Breast epithelium (tissue), 4 donors: ENCODE results near the gene TIMD4. TPM values are rescaled to one million over a fixed set of nuclear protein-coding genes. Genes with fewer than 3 reads are reported as not detected.
"Not testable (repeated sequence)": the region's sequence is repeated elsewhere in the genome, so short reads cannot be mapped to it uniquely, and the experiment has no call there.

Experiments
- DNase-seq, 2 donors: peaks; one replicate each; pipeline ENCODE4 v3.0.0-alpha.2; 2019; ENCODE audit warnings: low spot score in 2 of 2
- H3K27ac ChIP-seq, 2 donors: fragments of 200-600 bp; sonication (generic) in 1 of 2; one replicate each; pipeline ENCODE4 v1.5.1; 2016 to 2019; ENCODE audit warnings: mild to moderate bottlenecking in 1 of 2
- H3K27me3 ChIP-seq, 2 donors: fragments of 200-600 bp; sonication (generic) in 1 of 2; one replicate each; pipeline versions ENCODE4 v1.5.1 to v1.6.0; 2017 to 2019; ENCODE audit warnings: control low read depth in 1 of 2, mild to moderate bottlenecking in 1 of 2
- H3K36me3 ChIP-seq: fragments of 200-600 bp; one replicate; pipeline ENCODE4 v1.5.1; 2019
- H3K4me1 ChIP-seq, 2 donors: fragments of 200-600 bp; sonication (generic); one replicate each; pipeline ENCODE4 v1.5.1; 2016 to 2019; ENCODE audit warnings: control low read depth in 1 of 2
- H3K4me3 ChIP-seq, 3 donors: fragments of 200-600 bp; sonication (generic); 1 replicate in 2 of 3; 2 replicates in 1 of 3; pipeline ENCODE4 v1.5.1; 2016 to 2019; ENCODE audit warnings: mild to moderate bottlenecking in 3 of 3, moderate library complexity in 2 of 3
- H3K9me3 ChIP-seq, 2 donors: fragments of 200-600 bp; sonication (generic) in 1 of 2; one replicate each; pipeline ENCODE4 v1.5.1; 2016 to 2019; ENCODE audit warnings: control low read depth in 1 of 2
- POLR2A ChIP-seq: fragments of 450-650 bp; IDR thresholded peaks from one replicate; pipeline ENCODE4 v1.6.1; 2016; ENCODE audit warnings: antibody characterized with exemption, mild to moderate bottlenecking, moderate library complexity
- POLR2AphosphoS5 ChIP-seq, 3 donors: sonication (generic); formaldehyde crosslinking; IDR thresholded peaks; one replicate each; pipeline ENCODE4 v1.6.1; 2017; ENCODE audit warnings: antibody characterized with exemption in 3 of 3
- intact Hi-C: fragments of 100-400 bp; cut with DNase I; formaldehyde crosslinking; loops from one replicate; pipeline ENCODE4 v1.15.1; 2023; ENCODE audit warnings: low total_unique reads
- total RNA-seq, 3 donors: library from RNA; depleted of rRNA; stranded (reverse); fragments of >200 nt; gene quantifications; one replicate each; pipeline ENCODE4 v1.1.0, GENCODE V29; 2016
- TF ChIP-seq, protein P1 (sequence below), 3 donors: fragments of 450-650 bp; IDR thresholded peaks; one replicate each; pipeline ENCODE4 v1.5.1; 2016 to 2017; ENCODE audit warnings: antibody characterized with exemption in 3 of 3, mild to moderate bottlenecking in 3 of 3, moderate library complexity in 3 of 3

TIMD4 gene
- total RNA-seq, 3 donors from 2014 or later, result 0.88 to 2.4 TPM; not detected in 1

DNA sequence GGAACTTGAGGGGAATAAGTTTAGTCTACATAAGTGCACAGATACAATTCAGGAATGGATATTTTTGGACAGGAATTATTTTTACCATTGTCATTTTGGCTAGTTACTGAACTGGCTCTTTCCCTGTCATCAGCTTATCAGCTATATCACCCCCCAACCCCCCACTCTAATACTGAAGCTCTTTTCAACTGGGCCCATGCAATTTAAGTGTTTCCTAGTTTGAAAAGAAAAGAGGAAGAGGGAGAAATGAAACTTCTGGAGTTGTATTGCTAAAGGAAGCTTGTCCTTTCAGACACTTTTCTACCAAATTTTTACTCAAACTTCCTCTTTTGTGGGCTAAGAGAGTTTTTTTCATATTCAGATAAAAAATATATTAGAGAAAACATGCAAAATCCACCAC, 18.5 kb upstream of the TIMD4 start:
- intact Hi-C loops, result no loop called here
- no peak for TF ChIP-seq POLR2AphosphoS5 (IDR thresholded peaks at IDR 0.05)
- TF ChIP-seq, protein P1, sequence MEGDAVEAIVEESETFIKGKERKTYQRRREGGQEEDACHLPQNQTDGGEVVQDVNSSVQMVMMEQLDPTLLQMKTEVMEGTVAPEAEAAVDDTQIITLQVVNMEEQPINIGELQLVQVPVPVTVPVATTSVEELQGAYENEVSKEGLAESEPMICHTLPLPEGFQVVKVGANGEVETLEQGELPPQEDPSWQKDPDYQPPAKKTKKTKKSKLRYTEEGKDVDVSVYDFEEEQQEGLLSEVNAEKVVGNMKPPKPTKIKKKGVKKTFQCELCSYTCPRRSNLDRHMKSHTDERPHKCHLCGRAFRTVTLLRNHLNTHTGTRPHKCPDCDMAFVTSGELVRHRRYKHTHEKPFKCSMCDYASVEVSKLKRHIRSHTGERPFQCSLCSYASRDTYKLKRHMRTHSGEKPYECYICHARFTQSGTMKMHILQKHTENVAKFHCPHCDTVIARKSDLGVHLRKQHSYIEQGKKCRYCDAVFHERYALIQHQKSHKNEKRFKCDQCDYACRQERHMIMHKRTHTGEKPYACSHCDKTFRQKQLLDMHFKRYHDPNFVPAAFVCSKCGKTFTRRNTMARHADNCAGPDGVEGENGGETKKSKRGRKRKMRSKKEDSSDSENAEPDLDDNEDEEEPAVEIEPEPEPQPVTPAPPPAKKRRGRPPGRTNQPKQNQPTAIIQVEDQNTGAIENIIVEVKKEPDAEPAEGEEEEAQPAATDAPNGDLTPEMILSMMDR (IDR thresholded peaks at IDR 0.05), result no peak
- TF ChIP-seq POLR2A, result no peak
- no peaks in the 10 kb centered on the region for H3K36me3 ChIP-seq

DNA sequence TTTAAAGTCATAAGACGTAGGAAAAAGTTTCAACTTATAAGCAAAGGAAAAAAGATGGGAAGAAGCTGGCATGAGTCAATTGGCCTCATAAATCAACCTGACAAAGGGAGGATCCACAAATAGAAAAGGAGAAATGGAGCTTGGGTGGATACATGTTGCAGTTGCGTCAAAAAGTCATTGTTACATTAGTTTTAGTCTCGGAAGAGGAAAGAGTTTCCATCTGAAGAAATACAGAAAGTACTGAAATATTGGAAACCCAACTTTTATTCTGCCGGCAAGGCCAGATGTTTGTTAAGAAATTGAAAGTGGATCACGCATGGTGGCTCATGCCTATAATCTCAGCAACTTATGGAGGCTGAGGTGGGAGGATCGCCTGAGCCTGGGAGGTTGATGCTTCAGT, 11.3 kb upstream of the TIMD4 start:
- Histone ChIP-seq H3K4me3 (no peak overlapping the region), H3K27ac (no peak overlapping the region), H3K27me3 (no peaks in the 10 kb centered on the region), H3K9me3 (no peaks in the 10 kb centered on the region), H3K4me1 (no peaks in the 10 kb centered on the region), H3K36me3 (no peaks in the 10 kb centered on the region)
- no peak for TF ChIP-seq POLR2A
- TF ChIP-seq POLR2AphosphoS5 (IDR thresholded peaks at IDR 0.05), result no peak
- TF ChIP-seq, protein P1 (IDR thresholded peaks at IDR 0.05), result no peak
- no peak for DNase-seq
- intact Hi-C loops, result no loop called here

More for the DNA sequence above, 18.5 kb upstream of the TIMD4 start:
- no peak for DNase-seq
- Histone ChIP-seq H3K9me3 (no peaks in the 10 kb centered on the region), H3K27ac (no peak overlapping the region), H3K27me3 (no peaks in the 10 kb centered on the region), H3K4me1 (no peaks in the 10 kb centered on the region), H3K4me3 (no peak overlapping the region)

DNA sequence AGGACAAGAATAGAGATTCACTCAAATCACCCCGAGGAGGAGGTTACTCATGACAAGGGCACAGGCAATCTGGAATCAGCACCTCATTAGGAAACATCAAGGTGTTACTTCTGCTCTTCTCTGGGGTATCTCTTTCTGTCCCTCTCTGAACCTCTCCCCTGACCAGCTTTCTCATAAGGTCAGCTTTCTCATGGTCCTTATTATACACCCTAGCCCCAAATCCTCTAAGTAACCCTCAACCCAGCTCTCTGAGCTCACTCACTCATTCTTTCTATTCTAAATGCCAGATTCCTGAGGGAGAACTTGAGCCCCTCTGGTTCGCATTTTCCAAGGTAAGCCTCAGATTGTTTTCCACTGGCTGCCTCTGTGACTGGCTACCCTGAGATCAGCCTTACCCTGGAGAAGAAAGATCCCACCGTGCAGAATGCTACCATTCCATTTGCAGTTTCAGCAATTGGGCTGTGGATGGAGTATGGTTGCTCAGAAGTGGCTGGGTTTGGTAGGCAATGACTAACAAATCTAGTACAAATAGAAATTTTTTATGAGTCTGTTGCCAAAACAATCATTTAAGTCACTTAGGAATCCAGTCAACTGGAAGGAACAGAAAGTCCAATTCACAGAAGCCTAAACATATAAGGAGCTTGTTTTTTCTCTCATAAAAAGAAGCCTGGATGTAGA, 9.0 kb upstream of the TIMD4 start:
- H3K4me3 ChIP-seq, result no peak overlapping the region
- H3K27me3 ChIP-seq, result no peaks in the 10 kb centered on the region
- no peaks in the 10 kb centered on the region for H3K4me1 ChIP-seq
- no peaks in the 10 kb centered on the region for H3K36me3 ChIP-seq
- no peak overlapping the region for H3K27ac ChIP-seq
- intact Hi-C loops, result no loop called here
- DNase-seq, result no peak
- TF ChIP-seq, protein P1 (IDR thresholded peaks at IDR 0.05), result no peak
- TF ChIP-seq POLR2AphosphoS5 (IDR thresholded peaks at IDR 0.05) (no peak), POLR2A (no peak)
- no peaks in the 10 kb centered on the region for H3K9me3 ChIP-seq

DNA sequence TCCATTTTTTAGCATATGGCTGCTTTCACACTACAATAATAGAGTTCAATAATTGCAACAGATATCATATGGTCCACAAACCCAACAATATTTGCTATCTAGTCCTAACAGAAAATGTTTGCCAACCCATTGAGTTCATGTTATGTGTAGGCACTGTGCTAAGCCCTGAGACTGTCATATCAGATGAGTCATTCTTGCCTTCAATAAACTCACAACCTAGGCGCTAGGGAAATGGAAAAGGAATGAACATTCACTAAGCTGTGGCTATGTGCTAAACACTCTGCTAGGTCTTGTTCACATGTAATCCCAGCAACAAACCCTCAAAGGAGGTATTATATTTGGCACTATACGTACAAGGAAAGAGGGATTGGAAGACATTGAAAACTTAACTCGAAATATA, 8.4 kb upstream of the TIMD4 start:
- DNase-seq, result no peak
- H3K9me3 ChIP-seq, result no peaks in the 10 kb centered on the region
- no peak overlapping the region for H3K4me3 ChIP-seq
- intact Hi-C loops, result no loop called here
- H3K36me3 ChIP-seq, result no peaks in the 10 kb centered on the region
- no peaks in the 10 kb centered on the region for H3K27me3 ChIP-seq
- no peaks in the 10 kb centered on the region for H3K4me1 ChIP-seq
- H3K27ac ChIP-seq, result no peak overlapping the region
- TF ChIP-seq POLR2A (no peak), POLR2AphosphoS5 (IDR thresholded peaks at IDR 0.05) (no peak)
- TF ChIP-seq, protein P1 (IDR thresholded peaks at IDR 0.05), result no peak

DNA sequence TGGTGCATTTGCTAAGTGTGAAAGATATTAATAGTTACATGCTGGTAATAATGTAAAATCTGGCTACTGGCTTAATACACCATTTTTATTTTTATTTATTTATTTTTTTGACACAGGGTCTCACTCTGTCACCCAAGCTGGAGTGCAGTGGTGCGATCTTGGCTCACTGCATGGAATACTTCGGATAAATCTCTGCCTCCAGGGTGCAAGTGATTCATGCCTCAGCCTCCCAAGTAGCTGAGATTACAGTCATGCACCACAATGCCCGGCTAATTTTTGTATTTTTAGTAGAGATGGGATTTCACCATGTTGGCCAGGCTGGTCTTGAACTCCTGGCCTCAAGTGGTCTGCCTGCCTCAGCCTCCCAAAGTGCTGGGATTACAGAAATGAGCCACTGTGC, 4.4 kb upstream of the TIMD4 start:
- H3K27me3 ChIP-seq, H3K4me1 ChIP-seq, H3K36me3 ChIP-seq, H3K4me3 ChIP-seq, intact Hi-C loops, H3K27ac ChIP-seq, H3K9me3 ChIP-seq, DNase-seq: not testable (repeated sequence)
